H9 (cell line): Measurements from ENCODE around the gene TMEM273. TPM values are rescaled to one million over a fixed set of nuclear protein-coding genes. Genes with fewer than 3 reads are reported as not detected.

ENCODE experiments used
- DNase-seq: peaks from one replicate; pipeline ENCODE4 v3.0.0-alpha.2; 2017
- H2AFZ ChIP-seq: one replicate; pipeline ENCODE4 v1.6.1; 2013; ENCODE audit warnings: mild to moderate bottlenecking, low read length, control low read depth, moderate library complexity
- H2AK5ac ChIP-seq: 2 replicates; pipeline ENCODE4 v1.6.1; 2013; ENCODE audit warnings: low read length, control low read depth, mixed read lengths; ENCODE audit not compliant: insufficient read length
- H2BK120ac ChIP-seq: one replicate; pipeline ENCODE4 v1.6.1; 2013; ENCODE audit warnings: low read depth, mild to moderate bottlenecking, low read length, control low read depth, inconsistent platforms; ENCODE audit not compliant: poor library complexity, severe bottlenecking
- H2BK12ac ChIP-seq: 2 replicates; pipeline ENCODE4 v1.6.1; 2013; ENCODE audit warnings: low read length, control low read depth, mixed read lengths, low read depth; ENCODE audit not compliant: insufficient read length
- H2BK15ac ChIP-seq: 2 replicates; pipeline ENCODE4 v1.6.1; 2013; ENCODE audit warnings: low read depth, low read length, control low read depth
- H2BK20ac ChIP-seq: one replicate; pipeline ENCODE4 v1.6.1; 2013; ENCODE audit warnings: low read depth, mild to moderate bottlenecking, low read length, control low read depth, inconsistent platforms; ENCODE audit not compliant: poor library complexity, severe bottlenecking
- H2BK5ac ChIP-seq: 2 replicates; pipeline ENCODE4 v1.6.1; 2013; ENCODE audit warnings: low read length, control low read depth, mixed read lengths; ENCODE audit not compliant: insufficient read length
- H3K14ac ChIP-seq: 2 replicates; pipeline ENCODE4 v1.6.1; 2013; ENCODE audit warnings: low read length, control low read depth; ENCODE audit not compliant: insufficient read depth
- H3K18ac ChIP-seq: 2 replicates; pipeline ENCODE4 v1.6.1; 2013; ENCODE audit warnings: low read depth, mild to moderate bottlenecking, mixed read lengths, low read length, control low read depth; ENCODE audit not compliant: insufficient read length
- H3K23ac ChIP-seq: 2 replicates; pipeline ENCODE4 v1.6.1; 2013; ENCODE audit warnings: low read length, control low read depth, mixed read lengths, low read depth; ENCODE audit not compliant: insufficient read length
- H3K23me2 ChIP-seq: 2 replicates; pipeline ENCODE4 v1.6.1; 2013; ENCODE audit warnings: low read depth, mild to moderate bottlenecking, mixed read lengths, low read length, control low read depth; ENCODE audit not compliant: insufficient read length, poor library complexity, severe bottlenecking
- H3K27ac ChIP-seq: 2 replicates; pipeline ENCODE4 v1.5.1; 2013; ENCODE audit warnings: low read length, control low read depth, mixed read lengths, low read depth; ENCODE audit not compliant: insufficient read length
- H3K27me3 ChIP-seq: 2 replicates; pipeline ENCODE4 v1.6.1; 2013; ENCODE audit warnings: low read length, control low read depth, inconsistent platforms; ENCODE audit not compliant: insufficient read depth
- H3K4ac ChIP-seq: 2 replicates; pipeline ENCODE4 v1.6.1; 2013; ENCODE audit warnings: low read depth, mild to moderate bottlenecking, control low read depth, inconsistent platforms, low read length, moderate library complexity
- H3K4me1 ChIP-seq: 2 replicates; pipeline ENCODE4 v1.6.1; 2013; ENCODE audit warnings: low read length, control low read depth, inconsistent platforms; ENCODE audit not compliant: insufficient read depth
- H3K4me2 ChIP-seq: 2 replicates; pipeline ENCODE4 v1.6.1; 2013; ENCODE audit warnings: low read length, control low read depth, mixed read lengths; ENCODE audit not compliant: insufficient read length, insufficient read depth
- H3K56ac ChIP-seq: 2 replicates; pipeline ENCODE4 v1.6.1; 2013; ENCODE audit warnings: low read depth, mild to moderate bottlenecking, mixed read lengths, low read length, control low read depth; ENCODE audit not compliant: insufficient read length
- H3K79me1 ChIP-seq: 2 replicates; pipeline ENCODE4 v1.6.1; 2013; ENCODE audit warnings: low read depth, mild to moderate bottlenecking, moderate library complexity, low read length, control low read depth, inconsistent platforms; ENCODE audit not compliant: insufficient read depth, poor library complexity, severe bottlenecking
- H3K79me2 ChIP-seq: 2 replicates; pipeline ENCODE4 v1.6.1; 2013; ENCODE audit warnings: low read length, control low read depth, inconsistent platforms; ENCODE audit not compliant: insufficient read depth
- H3K9ac ChIP-seq: 2 replicates; pipeline ENCODE4 v1.6.1; 2013; ENCODE audit warnings: low read length, control low read depth, mixed read lengths; ENCODE audit not compliant: insufficient read length; ENCODE audit errors: extremely low read depth
- H3K9me3 ChIP-seq: one replicate; pipeline ENCODE4 v1.6.1; 2013; ENCODE audit warnings: low read depth, low read length, inconsistent platforms; ENCODE audit not compliant: control insufficient read depth
- H3T11ph ChIP-seq: one replicate; pipeline ENCODE4 v1.6.1; 2013; ENCODE audit warnings: mild to moderate bottlenecking, low read length, control low read depth, inconsistent platforms
- H4K20me1 ChIP-seq: one replicate; pipeline ENCODE4 v1.6.1; 2013; ENCODE audit not compliant: control insufficient read depth, insufficient read length, insufficient read depth
- H4K5ac ChIP-seq: 2 replicates; pipeline ENCODE4 v1.6.1; 2013; ENCODE audit warnings: low read depth, mild to moderate bottlenecking, mixed read lengths, low read length, control low read depth; ENCODE audit not compliant: insufficient read length
- H4K8ac ChIP-seq: replicated peaks from 2 replicates; pipeline ENCODE4 v1.6.1; 2013; ENCODE audit warnings: low read length, control low read depth, mixed read lengths, low read depth; ENCODE audit not compliant: insufficient read length
- H4K91ac ChIP-seq: 2 replicates; pipeline ENCODE4 v1.6.1; 2013; ENCODE audit warnings: low read depth, mild to moderate bottlenecking, moderate library complexity, mixed read lengths, low read length, control low read depth; ENCODE audit not compliant: insufficient read length
- H3K27ac Mint-ChIP-seq, 3 experiments: 2 replicates in 2 of 3; 3 replicates in 1 of 3; pipeline ENCODE4 v1.8.0; 2020 to 2021; ENCODE audit warnings: mixed read lengths in 3 of 3, mild to moderate bottlenecking in 1 of 3, moderate library complexity in 1 of 3
- H3K27me3 Mint-ChIP-seq: 2 replicates; pipeline ENCODE4 v1.8.0; 2021; ENCODE audit warnings: low read depth, mild to moderate bottlenecking, moderate library complexity, mixed read lengths
- H3K36me3 Mint-ChIP-seq, 3 experiments: 2 replicates in 2 of 3; 3 replicates in 1 of 3; pipeline ENCODE4 v1.8.0; 2020 to 2021; ENCODE audit warnings: low read depth in 3 of 3, mixed read lengths in 3 of 3; ENCODE audit not compliant: insufficient read depth in 1 of 3
- H3K4me1 Mint-ChIP-seq, 2 experiments: 2 replicates each; pipeline ENCODE4 v1.8.0; 2020; ENCODE audit warnings: mixed read lengths in 2 of 2
- H3K4me3 Mint-ChIP-seq, 2 experiments: 2 replicates in 1 of 2; 3 replicates in 1 of 2; pipeline ENCODE4 v1.8.0; 2020 to 2021; ENCODE audit warnings: mild to moderate bottlenecking in 2 of 2, mixed read lengths in 2 of 2, moderate library complexity in 1 of 2
- H3K9me3 Mint-ChIP-seq, 2 experiments: 2 replicates in 1 of 2; 3 replicates in 1 of 2; pipeline ENCODE4 v1.8.0; 2020; ENCODE audit warnings: mild to moderate bottlenecking in 2 of 2, mixed read lengths in 2 of 2, moderate library complexity in 1 of 2
- WGBS: extraction: QIAGEN DNeasy Blood & Tissue Kit; methylation state at CpG from one replicate; pipeline ENCODE4 v1.1.7; 2013; ENCODE audit warnings: missing lambda C conversion rate, low lambda C conversion rate, mixed read lengths; ENCODE audit not compliant: insufficient read length; ENCODE audit errors: extremely low coverage; 5-methylcytosine and 5-hydroxymethylcytosine counted together
- total RNA-seq: library from RNA; stranded (reverse); gene quantifications from 2 replicates; pipeline ENCODE4 v1.2.1, GENCODE V29; 2021
- TF ChIP-seq, protein P1 (sequence below): fragments of 200-600 bp; sonication (generic); conservative IDR thresholded peaks from 3 replicates; pipeline ENCODE4 v1.8.0; 2021; ENCODE audit warnings: antibody characterized with exemption, mild to moderate bottlenecking

The TMEM273 gene
- total RNA-seq, 1 experiment from 2014 or later: not detected

DNA sequence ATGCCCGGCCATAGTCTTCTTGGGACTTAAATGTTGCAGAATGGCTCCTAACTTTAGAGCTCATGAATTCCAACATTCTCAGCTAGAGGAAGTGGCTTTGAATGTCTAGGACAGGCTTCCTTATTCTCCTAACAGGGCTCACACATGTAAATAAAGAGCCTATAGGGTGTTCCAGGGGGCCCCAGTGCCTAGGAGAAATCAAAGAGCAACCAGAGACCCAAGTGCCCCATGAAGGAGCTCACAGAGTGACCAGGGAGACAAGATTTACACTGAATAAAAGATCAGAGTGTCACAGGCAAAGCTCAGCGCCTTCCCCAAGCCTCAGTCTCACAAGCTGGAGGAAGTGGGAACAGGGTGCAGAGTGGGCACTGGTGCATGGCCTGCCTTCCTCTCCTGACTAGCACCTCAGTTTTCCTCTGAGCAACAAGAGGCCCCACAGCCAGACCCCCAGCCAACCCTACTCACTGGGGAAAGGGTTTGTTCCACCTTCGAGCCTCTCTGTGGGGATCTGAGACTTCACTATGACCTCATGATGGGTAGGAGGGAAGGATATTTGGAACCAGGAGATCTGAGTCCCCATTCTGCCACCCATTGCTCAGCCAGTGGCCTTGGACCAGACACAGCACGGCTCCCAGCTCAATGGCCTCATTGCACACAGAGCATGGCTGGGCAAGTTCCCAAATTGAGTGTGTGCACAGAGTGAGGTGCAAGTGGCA, 16.0 kb downstream of the TMEM273 start:
- H4K20me1 ChIP-seq: no peaks in the 10 kb centered on the region
- no peaks in the 10 kb centered on the region for H3K9me3 ChIP-seq
- WGBS: no CpG with 5 or more reads among the region's 4 CpGs
- no peak overlapping the region for H4K91ac ChIP-seq
- Mint-ChIP-seq H3K4me3 (no peak overlapping the region), H3K27ac (no peak overlapping the region), H3K9me3 (0 out of 5 replicates have a peak, but pooled peaks cover 0 to under 1% of the 10 kb centered on the region in 2 experiments), H3K4me1 (peaks cover 9 to 11% of the 10 kb centered on the region in 2 experiments), H3K27me3 (no peaks in the 10 kb centered on the region), H3K36me3 (no peaks in the 10 kb centered on the region)
- no peak overlapping the region for H2BK5ac ChIP-seq
- no peak overlapping the region for H3T11ph ChIP-seq
- no peaks in the 10 kb centered on the region for H3K27me3 ChIP-seq
- H3K14ac ChIP-seq: no peak overlapping the region
- H3K79me2 ChIP-seq: no peaks in the 10 kb centered on the region
- no peak overlapping the region for H2AFZ ChIP-seq
- no peak overlapping the region for H2BK15ac ChIP-seq
- no peak overlapping the region for H2BK120ac ChIP-seq
- no peak overlapping the region for H2BK12ac ChIP-seq
- no peak overlapping the region for H3K56ac ChIP-seq
- no peak overlapping the region for H3K23ac ChIP-seq
- no peak overlapping the region for H2BK20ac ChIP-seq
- H3K4me1 ChIP-seq: no peaks in the 10 kb centered on the region
- TF ChIP-seq, protein P1, sequence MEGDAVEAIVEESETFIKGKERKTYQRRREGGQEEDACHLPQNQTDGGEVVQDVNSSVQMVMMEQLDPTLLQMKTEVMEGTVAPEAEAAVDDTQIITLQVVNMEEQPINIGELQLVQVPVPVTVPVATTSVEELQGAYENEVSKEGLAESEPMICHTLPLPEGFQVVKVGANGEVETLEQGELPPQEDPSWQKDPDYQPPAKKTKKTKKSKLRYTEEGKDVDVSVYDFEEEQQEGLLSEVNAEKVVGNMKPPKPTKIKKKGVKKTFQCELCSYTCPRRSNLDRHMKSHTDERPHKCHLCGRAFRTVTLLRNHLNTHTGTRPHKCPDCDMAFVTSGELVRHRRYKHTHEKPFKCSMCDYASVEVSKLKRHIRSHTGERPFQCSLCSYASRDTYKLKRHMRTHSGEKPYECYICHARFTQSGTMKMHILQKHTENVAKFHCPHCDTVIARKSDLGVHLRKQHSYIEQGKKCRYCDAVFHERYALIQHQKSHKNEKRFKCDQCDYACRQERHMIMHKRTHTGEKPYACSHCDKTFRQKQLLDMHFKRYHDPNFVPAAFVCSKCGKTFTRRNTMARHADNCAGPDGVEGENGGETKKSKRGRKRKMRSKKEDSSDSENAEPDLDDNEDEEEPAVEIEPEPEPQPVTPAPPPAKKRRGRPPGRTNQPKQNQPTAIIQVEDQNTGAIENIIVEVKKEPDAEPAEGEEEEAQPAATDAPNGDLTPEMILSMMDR: no peak
- no peak for DNase-seq
- no peaks in the 10 kb centered on the region for H3K79me1 ChIP-seq
- H3K18ac ChIP-seq: no peak overlapping the region
- no peak overlapping the region for H4K5ac ChIP-seq
- H3K4me2 ChIP-seq: no peak overlapping the region
- H3K27ac ChIP-seq: no peak overlapping the region
- H2AK5ac ChIP-seq: no peak overlapping the region
- no peak overlapping the region for H4K8ac ChIP-seq
- no peaks in the 10 kb centered on the region for H3K23me2 ChIP-seq
- H3K9ac ChIP-seq: no peak overlapping the region
- H3K4ac ChIP-seq: no peak overlapping the region
